Measurements from ENCODE around the gene GFAP.

DNA sequence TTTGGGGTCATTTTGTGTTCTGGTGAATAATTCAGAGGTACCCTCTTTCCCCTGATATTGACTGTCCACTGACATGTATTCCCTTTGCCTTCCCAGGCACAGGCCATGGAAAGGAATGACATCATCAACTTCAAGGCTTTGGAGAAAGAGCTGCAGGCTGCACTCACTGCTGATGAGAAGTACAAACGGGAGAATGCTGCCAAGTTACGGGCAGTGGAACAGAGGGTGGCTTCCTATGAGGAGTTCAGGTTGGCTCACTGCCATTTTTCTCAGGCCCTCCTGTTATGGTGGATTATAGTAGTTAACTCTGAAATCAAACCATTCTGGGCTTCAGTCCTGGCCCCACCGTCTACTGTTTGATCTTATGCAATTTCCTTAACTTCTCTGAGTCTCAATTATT lies 14.4 kb downstream of the GFAP start:
- TF ChIP-seq, protein P1, sequence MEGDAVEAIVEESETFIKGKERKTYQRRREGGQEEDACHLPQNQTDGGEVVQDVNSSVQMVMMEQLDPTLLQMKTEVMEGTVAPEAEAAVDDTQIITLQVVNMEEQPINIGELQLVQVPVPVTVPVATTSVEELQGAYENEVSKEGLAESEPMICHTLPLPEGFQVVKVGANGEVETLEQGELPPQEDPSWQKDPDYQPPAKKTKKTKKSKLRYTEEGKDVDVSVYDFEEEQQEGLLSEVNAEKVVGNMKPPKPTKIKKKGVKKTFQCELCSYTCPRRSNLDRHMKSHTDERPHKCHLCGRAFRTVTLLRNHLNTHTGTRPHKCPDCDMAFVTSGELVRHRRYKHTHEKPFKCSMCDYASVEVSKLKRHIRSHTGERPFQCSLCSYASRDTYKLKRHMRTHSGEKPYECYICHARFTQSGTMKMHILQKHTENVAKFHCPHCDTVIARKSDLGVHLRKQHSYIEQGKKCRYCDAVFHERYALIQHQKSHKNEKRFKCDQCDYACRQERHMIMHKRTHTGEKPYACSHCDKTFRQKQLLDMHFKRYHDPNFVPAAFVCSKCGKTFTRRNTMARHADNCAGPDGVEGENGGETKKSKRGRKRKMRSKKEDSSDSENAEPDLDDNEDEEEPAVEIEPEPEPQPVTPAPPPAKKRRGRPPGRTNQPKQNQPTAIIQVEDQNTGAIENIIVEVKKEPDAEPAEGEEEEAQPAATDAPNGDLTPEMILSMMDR (IDR thresholded peaks at IDR 0.05), result no peak
- TF ChIP-seq POLR2A (IDR thresholded peaks at IDR 0.05), result no peak

All from testis (tissue), 2 donors.